ENCODE measurements around the gene ZNF526.

Gene ZNF526

GRCh38 chr19:42224940-42225717 lies 5.0 kb downstream of the ZNF526 start:
- no peak for DNase-seq (ENCODE audit: low read depth)

GRCh38 chr19:42225718-42226292 lies 5.7 kb downstream of the ZNF526 start:
- DNase-seq (ENCODE audit: low read depth) = no peak

- DNase-seq (ENCODE audit: low read depth) = peak; percentile 67
Measured at GRCh38 chr19:42226886-42227285, 6.8 kb downstream of the ZNF526 start.

- DNase-seq (ENCODE audit: low read depth) = no peak
Measured at GRCh38 chr19:42228641-42229040, 8.5 kb downstream of the ZNF526 start.

GRCh38 chr19:42229301-42229854 lies 9.3 kb downstream of the ZNF526 start:
- DNase-seq (ENCODE audit: low read depth) = no peak

- DNase-seq (ENCODE audit: low read depth) = peak; percentile 38
Measured at GRCh38 chr19:42229855-42230351, 9.8 kb downstream of the ZNF526 start.

GRCh38 chr19:42230571-42230970 lies 10.5 kb downstream of the ZNF526 start:
- DNase-seq (ENCODE audit: low read depth) = no peak

- no peak for DNase-seq (ENCODE audit: low read depth)
Measured at GRCh38 chr19:42232435-42232834, 12.3 kb downstream of the ZNF526 start.

GRCh38 chr19:42233106-42233505 lies 13.0 kb downstream of the ZNF526 start:
- no peak for DNase-seq (ENCODE audit: low read depth)

- no peak for DNase-seq (ENCODE audit: low read depth)
Measured at GRCh38 chr19:42233678-42234292, 13.7 kb downstream of the ZNF526 start.

GRCh38 chr19:42234364-42234763 lies 14.3 kb downstream of the ZNF526 start:
- no peak for DNase-seq (ENCODE audit: low read depth)

- no peak for DNase-seq (ENCODE audit: low read depth)
Measured at GRCh38 chr19:42235181-42235580, 15.1 kb downstream of the ZNF526 start.

- DNase-seq (ENCODE audit: low read depth) = no peak
Measured at GRCh38 chr19:42239544-42240220, 19.6 kb downstream of the ZNF526 start.

GRCh38 chr19:42241279-42241678 lies 21.2 kb downstream of the ZNF526 start:
- no peak for DNase-seq (ENCODE audit: low read depth)

- DNase-seq (ENCODE audit: low read depth) = peak; percentile 28
Measured at GRCh38 chr19:42242069-42242511, 22.0 kb downstream of the ZNF526 start.

- peak; percentile 98 for DNase-seq (ENCODE audit: low read depth)
Measured at GRCh38 chr19:42242512-42243409, 22.6 kb downstream of the ZNF526 start, which contains the start of gene GSK3A. GSK3A (minus strand) TSS chr19:42242602; CDS start chr19:42242465, 137 bp downstream.

GRCh38 chr19:42244347-42245220 lies 24.5 kb downstream of the ZNF526 start:
- peak; percentile 95 for DNase-seq (ENCODE audit: low read depth)

- no peak for DNase-seq (ENCODE audit: low read depth)
Measured at GRCh38 chr19:42245231-42245630, 25.1 kb downstream of the ZNF526 start.

GRCh38 chr19:42246143-42246921 lies 26.2 kb downstream of the ZNF526 start:
- peak; percentile 85 for DNase-seq (ENCODE audit: low read depth)

Data from ELR (cell line).